Measurements from ENCODE around the gene CMSS1.

DNA sequence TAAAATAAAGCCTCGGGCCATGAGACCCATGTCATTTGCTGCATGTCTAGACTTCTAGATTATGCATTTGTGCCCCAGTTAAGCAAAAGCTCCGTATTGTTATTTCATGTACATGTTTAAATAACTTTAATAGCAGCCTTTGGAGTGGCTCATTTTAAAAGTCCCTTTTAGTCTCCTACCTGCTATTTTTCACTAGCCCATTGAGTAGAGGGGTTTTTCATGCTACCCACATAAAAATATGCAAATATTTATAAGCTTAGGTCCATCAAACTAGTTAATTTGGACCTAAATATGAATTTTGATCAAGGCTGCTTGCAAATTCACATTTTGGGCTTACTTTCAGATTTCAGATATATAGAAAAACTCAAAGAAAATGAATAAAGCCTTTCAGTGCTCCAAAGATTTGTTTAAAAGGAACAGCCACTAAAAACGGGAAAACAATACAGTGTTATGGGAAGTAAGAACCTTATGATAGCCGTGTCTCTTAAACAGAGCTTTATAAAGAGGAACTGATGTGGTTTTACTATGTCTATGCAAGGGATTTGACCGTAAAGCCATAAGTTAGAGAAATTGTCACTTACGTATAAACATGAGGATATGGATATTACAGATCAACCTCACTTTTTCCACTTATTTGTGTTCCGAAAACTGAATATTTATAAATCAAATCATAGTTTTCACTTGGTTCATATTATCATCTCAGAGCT, 266.6 kb downstream of the CMSS1 start:
- no peak for TF ChIP-seq POLR2A (IDR thresholded peaks at IDR 0.05; ENCODE audit: low read depth)
- TF ChIP-seq, protein P1, sequence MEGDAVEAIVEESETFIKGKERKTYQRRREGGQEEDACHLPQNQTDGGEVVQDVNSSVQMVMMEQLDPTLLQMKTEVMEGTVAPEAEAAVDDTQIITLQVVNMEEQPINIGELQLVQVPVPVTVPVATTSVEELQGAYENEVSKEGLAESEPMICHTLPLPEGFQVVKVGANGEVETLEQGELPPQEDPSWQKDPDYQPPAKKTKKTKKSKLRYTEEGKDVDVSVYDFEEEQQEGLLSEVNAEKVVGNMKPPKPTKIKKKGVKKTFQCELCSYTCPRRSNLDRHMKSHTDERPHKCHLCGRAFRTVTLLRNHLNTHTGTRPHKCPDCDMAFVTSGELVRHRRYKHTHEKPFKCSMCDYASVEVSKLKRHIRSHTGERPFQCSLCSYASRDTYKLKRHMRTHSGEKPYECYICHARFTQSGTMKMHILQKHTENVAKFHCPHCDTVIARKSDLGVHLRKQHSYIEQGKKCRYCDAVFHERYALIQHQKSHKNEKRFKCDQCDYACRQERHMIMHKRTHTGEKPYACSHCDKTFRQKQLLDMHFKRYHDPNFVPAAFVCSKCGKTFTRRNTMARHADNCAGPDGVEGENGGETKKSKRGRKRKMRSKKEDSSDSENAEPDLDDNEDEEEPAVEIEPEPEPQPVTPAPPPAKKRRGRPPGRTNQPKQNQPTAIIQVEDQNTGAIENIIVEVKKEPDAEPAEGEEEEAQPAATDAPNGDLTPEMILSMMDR (IDR thresholded peaks at IDR 0.05), result no peak

Measured in esophagus muscularis mucosa (tissue), 3 donors.